Measurements from ENCODE around the gene EVC.

- no peak for TF ChIP-seq POLR2A (IDR thresholded peaks at IDR 0.05)
- TF ChIP-seq, protein P1, sequence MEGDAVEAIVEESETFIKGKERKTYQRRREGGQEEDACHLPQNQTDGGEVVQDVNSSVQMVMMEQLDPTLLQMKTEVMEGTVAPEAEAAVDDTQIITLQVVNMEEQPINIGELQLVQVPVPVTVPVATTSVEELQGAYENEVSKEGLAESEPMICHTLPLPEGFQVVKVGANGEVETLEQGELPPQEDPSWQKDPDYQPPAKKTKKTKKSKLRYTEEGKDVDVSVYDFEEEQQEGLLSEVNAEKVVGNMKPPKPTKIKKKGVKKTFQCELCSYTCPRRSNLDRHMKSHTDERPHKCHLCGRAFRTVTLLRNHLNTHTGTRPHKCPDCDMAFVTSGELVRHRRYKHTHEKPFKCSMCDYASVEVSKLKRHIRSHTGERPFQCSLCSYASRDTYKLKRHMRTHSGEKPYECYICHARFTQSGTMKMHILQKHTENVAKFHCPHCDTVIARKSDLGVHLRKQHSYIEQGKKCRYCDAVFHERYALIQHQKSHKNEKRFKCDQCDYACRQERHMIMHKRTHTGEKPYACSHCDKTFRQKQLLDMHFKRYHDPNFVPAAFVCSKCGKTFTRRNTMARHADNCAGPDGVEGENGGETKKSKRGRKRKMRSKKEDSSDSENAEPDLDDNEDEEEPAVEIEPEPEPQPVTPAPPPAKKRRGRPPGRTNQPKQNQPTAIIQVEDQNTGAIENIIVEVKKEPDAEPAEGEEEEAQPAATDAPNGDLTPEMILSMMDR (IDR thresholded peaks at IDR 0.05), result no peak
These were observed 105.9 kb downstream of the EVC start for GRCh38 chr4:5816851-5817375.
